Stimulated activated CD8-positive, alpha-beta memory T cell treated with anti-CD3 and anti-CD28 coated beads, Interleukin-4, amount 100 ng/mL, for 48 hours (primary cell): ENCODE measurements around the gene RRAS.

Source experiments
- DNase-seq: peaks from one replicate; pipeline ENCODE4 v3.0.0-alpha.2; 2020

RRAS gene

DNA sequence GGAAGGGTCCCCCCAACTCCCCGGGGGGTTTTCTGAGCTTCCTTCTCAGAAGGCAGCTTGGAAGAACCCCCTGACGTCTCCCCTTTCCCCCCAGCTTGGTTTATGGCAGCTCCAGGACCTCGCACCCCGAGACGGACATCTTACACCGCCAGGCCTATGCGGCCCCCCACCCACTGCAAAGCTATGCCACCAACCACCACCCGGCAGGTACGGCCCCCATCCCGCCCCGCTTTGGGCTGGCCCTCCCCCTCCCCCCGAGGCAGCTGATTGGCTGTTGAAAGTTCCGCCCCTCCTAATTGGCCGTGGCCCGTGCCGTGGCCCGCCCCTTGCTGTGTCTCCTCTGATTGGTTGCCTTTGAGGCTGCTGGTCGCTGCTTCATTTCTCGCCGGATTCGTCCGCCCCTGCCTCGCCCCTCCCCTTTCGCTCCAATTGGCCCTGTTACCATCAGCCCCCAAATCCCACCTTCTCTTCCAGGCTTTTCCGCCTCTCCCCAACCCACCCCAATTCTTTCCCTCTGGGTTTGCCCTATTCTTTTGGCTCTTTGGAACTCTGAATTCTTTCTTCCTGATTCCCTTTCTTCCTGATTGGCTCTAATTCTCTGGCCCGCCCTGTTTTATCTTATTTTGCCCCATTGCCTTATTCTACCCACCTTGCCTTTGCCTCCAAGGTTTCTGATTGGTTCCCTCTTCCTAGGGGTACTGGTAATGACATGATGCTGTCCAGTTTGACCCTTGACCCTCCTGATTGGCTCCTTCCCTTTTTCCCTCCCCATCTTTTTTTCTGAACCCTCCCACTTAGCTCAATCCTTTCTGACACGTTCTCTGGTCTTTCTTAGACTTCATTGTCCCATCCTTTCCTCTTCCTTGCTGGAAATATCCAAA lies 46.5 kb downstream of the RRAS start:
- peak; percentile 96 for DNase-seq

DNA sequence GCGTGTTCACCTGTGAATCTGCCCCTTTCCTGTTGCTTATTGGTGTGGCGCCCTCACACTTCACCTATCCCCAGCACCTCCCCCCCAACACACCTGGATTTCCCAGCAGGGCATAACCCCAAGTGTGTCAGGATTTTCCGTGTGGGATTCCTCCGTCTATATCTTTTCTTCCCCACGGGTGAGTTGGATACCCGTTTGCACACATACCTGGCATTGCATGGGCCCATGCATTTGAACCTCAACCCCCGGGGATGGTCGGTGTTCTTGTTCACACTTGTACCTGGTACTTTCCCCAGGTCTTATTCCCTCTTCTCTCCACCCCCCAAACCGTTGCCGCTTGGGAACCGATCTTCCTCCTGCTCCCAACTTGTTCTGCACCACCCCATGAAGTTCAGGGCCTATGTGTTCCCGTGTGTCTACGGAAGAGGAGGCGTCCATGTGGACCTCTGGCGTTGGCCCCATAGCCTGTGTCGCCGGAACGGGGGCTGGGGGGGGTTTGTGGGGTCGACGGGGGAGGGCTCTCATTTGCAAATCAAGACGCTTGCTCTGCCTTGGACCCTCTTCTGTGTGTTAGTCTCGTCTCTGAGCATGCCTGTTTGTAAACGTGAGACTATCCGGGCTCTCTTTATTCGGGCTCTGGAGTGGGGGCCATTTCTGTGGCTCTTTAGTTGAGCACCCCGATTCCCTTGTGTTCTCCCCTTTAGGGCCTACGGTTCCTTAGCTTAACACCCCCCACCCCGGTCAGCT lies 47.3 kb downstream of the RRAS start:
- DNase-seq: peak; percentile 47

DNA sequence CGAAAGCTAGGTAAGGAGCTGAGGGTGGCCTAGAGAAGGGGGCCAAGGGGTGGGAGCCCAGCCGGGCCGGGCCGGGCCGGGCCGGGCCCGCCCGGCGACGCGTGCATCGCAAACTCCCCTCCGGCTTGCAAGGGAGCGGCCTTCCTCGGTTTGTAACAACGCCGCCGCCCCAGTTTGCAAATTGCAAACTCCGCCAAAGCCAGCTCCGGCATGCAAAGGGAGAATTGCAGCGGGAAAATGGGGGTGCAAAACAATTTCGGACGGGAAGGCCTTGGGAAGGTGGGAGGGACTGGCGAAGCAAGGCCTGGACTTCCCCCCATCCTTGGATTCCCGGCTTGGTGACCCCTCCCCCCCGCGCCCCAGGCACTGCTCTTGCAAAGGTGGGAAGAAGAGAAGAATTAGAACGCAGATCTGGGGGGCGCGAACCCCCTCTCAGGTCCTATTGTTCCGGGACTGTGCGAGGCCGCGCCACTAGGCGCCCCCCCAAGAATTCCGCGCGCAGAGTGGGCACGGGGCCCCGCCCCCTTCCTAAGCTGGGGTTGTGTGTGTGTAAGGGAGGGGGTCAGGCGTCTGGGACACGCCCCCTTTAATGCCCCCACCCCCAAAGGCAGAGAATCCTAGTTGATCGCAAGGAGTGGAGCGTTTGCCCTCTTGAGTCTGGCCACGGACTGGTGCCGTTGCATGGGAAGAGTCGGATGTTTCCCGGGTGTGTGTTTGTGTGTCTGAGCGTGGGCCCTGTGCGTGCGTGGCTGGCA lies 48.0 kb downstream of the RRAS start:
- peak; percentile 70 for DNase-seq

DNA sequence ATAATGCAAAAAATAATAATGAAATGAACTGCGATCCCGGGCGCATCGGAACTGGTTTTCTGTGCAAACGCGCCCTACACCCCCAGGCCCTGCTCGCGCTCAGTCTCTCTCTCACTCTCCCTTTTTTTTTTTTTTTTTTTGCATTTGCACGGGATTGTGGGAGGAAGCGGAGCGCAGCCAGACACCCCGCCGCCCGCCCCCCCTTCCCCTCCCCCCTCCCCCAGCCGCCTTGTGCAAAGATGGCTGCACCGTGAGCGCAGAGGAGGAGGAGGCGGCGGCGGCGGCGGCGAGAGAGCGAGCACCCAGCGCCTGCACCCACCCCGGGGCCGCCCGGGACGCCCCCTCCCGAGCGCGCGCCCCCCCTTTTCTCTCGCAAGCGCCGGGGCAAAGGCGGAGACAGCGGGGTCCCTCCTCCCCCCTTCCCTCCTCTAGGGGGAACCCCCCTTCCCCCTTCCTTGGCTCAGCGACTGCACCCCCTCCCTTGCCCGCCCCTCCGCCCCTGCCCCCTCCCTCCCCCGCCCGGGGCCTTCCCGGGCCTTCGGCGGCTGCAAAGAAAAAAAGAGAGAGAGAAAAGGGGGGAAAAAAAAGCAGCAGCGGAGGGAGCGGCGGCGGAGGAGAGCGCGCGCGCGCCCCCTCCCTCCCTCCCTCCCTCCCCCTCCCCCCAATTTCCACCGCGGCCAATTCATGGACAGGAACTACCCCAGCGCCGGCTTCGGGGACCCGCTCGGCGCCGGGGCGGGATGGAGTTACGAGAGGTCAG lies 48.8 kb downstream of the RRAS start, which contains the start of gene PRR12:
PRR12 (plus strand) TSS at position 212 of the 760 bp plus-strand sequence; CDS start at position 685, 473 bp downstream.
- DNase-seq: peak; percentile 78

DNA sequence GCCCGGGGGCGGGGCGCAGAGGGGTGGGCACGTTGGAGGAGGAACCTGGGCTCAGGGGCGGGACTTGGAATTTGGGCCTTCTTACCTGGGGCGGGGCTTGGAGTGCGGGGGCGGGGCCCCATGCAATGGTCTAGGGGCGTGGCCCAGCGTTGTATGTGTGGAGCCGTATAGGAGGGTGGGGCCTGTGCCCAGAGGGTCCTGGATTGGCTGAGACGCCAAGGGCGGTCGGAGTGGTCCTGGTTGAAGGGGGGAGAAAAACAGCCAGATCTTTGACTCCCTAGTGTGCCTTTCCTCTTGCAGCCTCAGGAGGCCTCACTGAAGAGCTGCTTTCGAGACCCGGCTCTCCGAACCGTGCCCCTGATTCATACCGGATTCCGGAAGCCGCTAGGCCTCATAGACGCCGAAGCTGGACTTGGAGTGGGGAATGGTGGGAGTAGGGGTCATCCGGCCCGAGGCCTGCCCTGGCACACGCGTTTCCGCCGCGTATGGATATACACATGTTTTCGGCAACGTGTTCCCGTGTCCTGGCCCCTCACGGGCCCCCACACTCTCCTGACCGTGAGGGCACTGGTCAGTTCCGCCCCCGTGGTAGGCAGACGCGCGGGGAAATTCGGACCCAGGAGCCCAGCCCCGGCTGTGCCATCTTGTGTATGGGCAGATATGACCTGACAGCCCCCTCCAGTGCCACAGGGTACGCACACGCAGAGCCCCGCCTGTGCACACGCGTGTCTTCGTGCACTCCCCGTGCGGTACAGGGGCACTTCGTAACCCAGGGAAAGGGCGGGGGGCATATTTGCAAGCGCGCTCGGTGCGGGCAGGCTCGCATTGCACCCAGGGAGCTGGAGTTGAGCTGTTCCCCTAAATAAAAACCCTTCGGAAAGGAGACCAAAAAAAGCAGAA lies 49.6 kb downstream of the RRAS start:
- DNase-seq: peak; percentile 95

DNA sequence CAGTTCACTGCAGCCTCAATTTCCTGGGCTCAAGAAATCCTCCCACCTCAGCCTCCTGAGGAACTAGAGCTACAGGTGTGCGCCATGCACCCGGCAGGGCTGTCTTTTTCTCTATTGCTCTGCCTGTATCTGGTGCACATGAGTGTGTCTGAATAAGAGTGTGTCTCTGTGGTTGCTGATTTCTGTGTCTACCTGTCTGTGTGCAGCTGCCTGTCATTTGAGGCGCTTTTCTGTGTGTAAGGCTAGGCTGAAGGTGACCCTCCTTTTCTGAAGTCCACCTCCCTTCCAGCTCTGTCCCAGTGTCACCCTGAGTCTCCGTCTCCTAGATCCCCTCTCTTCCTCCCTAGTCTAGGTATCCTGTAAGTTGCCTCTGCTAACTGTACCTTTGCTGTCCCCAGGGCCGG lies 50.4 kb downstream of the RRAS start:
- DNase-seq: no peak

DNA sequence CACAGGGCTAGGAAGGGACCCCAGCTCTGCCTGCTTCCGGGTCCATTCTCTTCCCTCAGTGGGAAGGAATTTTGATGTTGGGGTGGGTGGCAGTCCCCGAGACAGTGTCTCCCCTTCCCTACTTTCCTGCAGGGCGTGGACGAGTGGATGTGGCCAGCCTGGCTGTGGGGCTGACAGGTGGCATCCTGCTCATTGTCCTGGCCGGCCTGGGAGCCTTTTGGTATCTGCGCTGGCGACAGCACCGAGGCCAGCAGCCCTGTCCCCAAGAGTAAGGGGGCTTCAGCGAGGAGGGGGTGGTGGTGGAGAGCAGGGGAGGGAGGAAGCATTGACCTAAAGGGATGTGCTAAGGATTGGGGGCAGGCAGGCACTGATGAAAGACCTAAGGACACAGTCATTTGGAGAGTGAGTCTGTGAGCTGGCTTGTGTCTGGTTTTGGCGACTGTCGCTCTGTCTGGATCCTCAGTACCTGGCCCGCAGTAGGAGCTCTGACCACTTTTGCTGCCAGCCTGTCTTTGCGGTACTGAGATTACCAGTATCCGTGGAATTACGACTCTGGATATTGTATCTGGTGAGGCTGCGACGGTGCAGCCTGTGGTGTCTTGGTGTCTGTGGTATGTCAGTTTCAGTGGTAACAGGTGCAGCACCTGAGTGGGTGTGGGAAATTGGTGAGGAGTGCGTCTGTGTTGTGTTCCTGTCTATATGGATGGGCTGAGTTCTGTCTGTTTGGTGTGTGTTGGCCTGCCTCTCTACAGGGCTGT lies 51.4 kb downstream of the RRAS start:
- peak; percentile 63 for DNase-seq

DNA sequence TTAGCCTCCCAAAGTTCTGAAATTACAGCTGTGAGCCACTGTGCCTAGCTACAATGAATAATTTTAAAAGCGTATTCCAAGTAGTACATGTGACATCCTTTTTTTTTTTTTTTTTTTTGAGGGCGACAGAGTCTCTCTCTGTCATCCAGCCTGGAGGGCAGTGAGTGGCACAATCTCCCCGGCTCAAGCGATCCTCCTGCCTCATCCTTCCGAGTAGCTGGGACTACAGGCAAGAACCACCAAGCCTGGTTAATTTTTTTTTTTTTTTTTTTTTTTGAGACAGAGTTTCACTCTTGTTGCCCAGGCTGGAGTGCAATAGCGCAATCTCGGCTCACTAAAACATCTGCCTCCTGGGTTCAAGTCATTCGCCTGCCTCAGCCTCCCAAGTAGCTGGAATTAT lies 52.7 kb downstream of the RRAS start:
- no peak for DNase-seq
